Measurements from ENCODE around the gene POMT1. TPM values are rescaled to one million over a fixed set of nuclear protein-coding genes. Genes with fewer than 3 reads are reported as not detected.

Gene POMT1
- total RNA-seq, 4 donors from 2014 or later, result 18.7 to 23.5 (median 19.7) TPM

- no peak for DNase-seq (ENCODE audit: low spot score)
- no peak for ATAC-seq (ENCODE audit: low FRiP score)
- no peak for TF ChIP-seq CTCF (IDR thresholded peaks at IDR 0.05)
Observed at GRCh38 chr9:131524665-131525315, 22.1 kb downstream of the POMT1 start.

GRCh38 chr9:131525643-131526565, 23.2 kb downstream of the POMT1 start:
- DNase-seq (ENCODE audit: low spot score), result no peak
- ATAC-seq (ENCODE audit: low FRiP score), result no peak
- TF ChIP-seq CTCF (IDR thresholded peaks at IDR 0.05), result no peak

DNA sequence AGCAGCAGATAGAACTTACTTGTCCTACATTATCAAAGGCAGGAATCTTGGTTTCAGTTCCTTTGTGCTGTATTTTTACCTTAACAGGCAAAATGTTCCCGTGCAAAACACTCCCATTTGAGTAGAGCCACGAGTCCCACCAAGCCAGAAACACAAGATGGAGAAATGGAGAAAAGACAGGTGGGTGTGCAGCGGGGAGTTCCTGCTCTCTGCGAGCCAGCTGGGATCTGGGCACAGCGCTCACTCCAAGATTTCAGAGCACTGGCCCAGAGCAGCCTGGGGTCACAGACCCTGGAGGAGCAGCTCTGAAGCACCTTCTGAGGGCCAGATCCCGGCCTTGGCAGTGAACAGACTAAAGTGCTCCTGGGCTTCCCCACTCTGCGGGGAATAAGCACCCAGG, 25.5 kb downstream of the POMT1 start:
- ATAC-seq (ENCODE audit: low FRiP score) (no peak), DNase-seq (ENCODE audit: low spot score) (no peak)
- TF ChIP-seq CTCF (IDR thresholded peaks at IDR 0.05), result no peak

- DNase-seq (ENCODE audit: low spot score) (no peak), ATAC-seq (ENCODE audit: low FRiP score) (no peak)
- TF ChIP-seq CTCF (IDR thresholded peaks at IDR 0.05), result no peak
Observed at GRCh38 chr9:131528886-131529505, 26.3 kb downstream of the POMT1 start.

GRCh38 chr9:131529597-131530545, 27.2 kb downstream of the POMT1 start:
- ATAC-seq (ENCODE audit: low FRiP score) (no peak), DNase-seq (ENCODE audit: low spot score) (no peak)
- no peak for TF ChIP-seq CTCF (IDR thresholded peaks at IDR 0.05)

GRCh38 chr9:131530546-131530919, 27.8 kb downstream of the POMT1 start:
- no peak for DNase-seq (ENCODE audit: low spot score)
- TF ChIP-seq CTCF (IDR thresholded peaks at IDR 0.05), result no peak
- ATAC-seq (ENCODE audit: low FRiP score), result peak; percentile 50

Data from omental fat pad (tissue), 4 donors.